Measurements from ENCODE around the gene VWA5A.

The VWA5A gene

DNA sequence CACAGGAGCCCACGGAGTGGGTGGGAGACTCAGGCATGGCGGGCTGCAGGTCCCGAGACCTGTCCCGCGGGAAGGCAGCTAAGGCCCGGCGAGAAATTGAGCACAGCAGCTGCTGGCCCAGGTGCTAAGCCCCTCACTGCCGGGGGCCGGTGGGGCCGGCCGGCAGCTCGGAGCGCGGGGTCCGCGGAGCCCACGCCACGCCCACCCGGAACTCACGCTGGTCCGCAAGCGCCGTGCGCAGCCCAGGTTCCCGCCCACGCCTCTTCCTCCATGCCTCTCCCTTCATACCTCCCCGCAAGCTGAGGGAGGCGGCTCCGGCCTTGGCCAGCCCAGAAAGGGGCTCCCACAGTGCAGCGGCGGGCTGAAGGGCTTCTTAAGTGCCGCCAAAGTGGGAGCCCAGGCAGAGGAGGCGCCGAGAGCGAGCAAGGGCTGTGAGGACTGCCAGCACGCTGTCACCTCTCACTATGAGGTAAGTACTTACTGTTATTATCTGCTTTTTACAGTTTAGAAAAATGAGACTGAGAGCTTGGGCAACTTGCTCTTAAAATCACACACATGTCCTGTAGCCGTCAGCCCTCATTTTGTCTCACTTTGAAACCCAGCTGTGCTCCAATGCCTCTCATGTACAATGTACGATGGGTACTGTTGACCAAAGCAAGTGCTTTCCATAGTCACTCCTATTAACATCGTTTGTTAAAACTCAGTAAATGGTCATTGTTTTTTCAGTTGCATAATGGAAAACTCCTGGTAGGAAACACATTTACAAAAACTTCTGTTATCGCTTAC is 55.7 kb downstream of the VWA5A start:
- DNase-seq (ENCODE audit: low read depth in 2 of 2), result no peak

DNA sequence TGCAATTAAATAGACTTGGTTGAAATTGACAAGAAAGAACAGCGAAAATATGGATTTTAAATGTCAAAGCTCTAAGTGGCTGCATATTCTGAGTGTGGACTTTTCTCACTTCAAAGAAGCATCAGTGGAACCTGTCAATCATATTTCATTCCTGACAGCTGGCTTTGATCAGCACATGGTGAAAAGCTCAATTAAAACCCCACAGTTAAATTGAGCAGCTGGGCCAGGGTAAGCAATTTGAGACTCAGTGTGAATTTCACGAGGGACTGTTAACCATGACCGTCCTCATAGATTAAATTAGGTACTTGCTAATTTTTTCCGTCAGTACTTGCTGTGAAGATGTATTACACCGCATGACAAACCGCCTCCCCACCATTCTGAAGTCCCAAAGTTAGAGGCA is 56.9 kb downstream of the VWA5A start:
- DNase-seq (ENCODE audit: low read depth in 2 of 2), result no peak

- DNase-seq (ENCODE audit: low read depth in 2 of 2), result no peak
These were observed 57.3 kb downstream of the VWA5A start for GRCh38 chr11:124172599-124172998.

GRCh38 chr11:124174001-124174583 is 58.8 kb downstream of the VWA5A start:
- no peak for DNase-seq (ENCODE audit: low read depth in 2 of 2)

DNA sequence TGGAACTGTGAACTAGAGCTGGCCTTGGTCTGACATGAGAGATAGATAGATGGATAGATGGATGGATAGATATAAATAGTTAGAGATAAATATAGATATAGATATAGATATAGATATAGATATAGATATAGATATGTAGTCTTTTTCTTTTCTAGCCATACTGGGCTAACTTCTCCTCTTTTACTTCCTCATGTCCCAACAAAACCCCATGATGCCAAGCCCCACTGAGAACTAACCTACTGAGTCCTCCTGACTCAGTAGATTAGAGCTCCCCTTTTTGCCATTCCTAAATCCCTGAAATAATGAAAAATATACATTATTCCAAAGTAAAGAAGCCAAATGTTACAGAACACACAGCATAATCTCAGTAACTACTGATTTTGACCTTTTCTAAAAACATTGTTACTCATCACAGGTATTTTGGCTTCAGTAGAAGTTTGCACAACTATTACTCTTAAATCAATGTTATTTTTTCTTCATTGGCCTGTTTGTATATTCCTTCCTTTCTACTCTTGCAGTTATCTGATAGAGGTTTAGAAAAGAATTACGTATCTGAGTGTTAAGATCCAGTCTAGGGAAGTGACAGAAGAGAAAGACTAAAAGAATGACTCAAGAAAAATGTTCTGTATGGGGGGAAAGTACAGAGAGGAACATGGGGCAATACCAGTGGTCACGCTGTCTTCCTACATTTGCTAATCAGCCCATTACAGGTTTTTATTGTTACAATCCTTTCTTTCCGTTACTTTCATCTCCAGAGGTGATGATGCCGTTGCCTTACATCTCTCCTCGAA is 61.9 kb downstream of the VWA5A start:
- DNase-seq (ENCODE audit: low read depth in 2 of 2), result no peak

- DNase-seq (ENCODE audit: low read depth in 2 of 2), result no peak
These were observed 64.1 kb downstream of the VWA5A start for GRCh38 chr11:124179310-124179709.

GRCh38 chr11:124183068-124183467 is 67.8 kb downstream of the VWA5A start, which contains the start of gene OR10D3:
TSS of gene OR10D3 (plus strand) at chr11:124183345. CDS start at chr11:124185270, 1,925 bp downstream.
- no peak for DNase-seq (ENCODE audit: low read depth in 2 of 2)

DNA sequence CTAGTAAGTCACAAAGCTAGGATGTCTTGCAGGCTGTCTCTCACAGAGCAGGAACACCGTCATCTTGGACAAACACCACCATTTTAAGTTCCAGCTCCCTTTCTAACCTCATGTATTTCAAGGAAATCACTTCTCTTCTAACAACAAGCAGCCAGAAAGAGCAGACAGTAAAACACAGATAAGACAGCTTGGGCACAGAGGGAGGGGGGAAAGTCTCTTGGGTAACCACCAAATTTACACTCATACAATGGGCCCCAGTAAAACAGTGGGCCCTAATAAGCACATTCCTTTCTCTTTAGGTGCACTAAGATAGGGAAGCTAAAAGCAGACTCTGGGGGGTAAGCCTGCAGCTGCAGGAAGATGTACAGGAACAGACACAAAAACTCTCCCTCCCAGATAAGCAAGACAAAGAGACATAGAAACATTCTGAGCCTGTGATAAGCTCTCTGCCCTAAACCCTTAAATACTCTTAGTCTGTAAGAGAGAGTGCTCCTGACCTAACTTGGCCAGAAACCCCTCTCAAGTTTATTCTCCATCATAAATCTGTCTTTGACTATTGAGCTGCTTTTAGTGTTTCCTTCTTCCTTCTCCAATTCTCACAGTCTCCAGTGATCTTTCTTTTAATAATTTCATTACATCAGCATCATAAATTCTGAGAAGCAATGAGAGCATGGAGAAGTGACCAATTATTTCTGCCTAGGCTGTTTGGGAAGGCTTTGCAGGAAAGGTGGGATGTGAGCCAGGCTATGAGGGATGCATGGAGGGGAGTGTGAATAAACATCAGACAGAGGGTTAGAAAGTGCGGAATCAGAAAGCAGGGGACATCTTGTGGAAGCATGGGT is 75.3 kb downstream of the VWA5A start:
- DNase-seq (ENCODE audit: low read depth in 2 of 2), result no peak

GRCh38 chr11:124193221-124194010 is 78.2 kb downstream of the VWA5A start:
- no peak for DNase-seq (ENCODE audit: low read depth in 2 of 2)

- DNase-seq (ENCODE audit: low read depth in 2 of 2), result no peak
These were observed 79.3 kb downstream of the VWA5A start for GRCh38 chr11:124194293-124195188.

GRCh38 chr11:124195189-124195734 is 80.0 kb downstream of the VWA5A start:
- DNase-seq (ENCODE audit: low read depth in 2 of 2), result no peak

Data from stimulated activated CD8-positive, alpha-beta memory T cell treated with anti-CD3 and anti-CD28 coated beads, Interleukin-7, amount 100 ng/mL, for 4 hours (primary cell).